GM19324 (cell line): Measurements from ENCODE around the gene NAE1.
"Not testable (repeated sequence)": the region's sequence is repeated elsewhere in the genome, so short reads cannot be mapped to it uniquely, and the experiment has no call there.

Experiments
- ATAC-seq: cut with Tn5 transposase; IDR thresholded peaks from one replicate; pipeline ENCODE4 v1.9.1; 2021; ENCODE audit warnings: mild to moderate bottlenecking, moderate library complexity; ENCODE audit not compliant: unreplicated experiment, low FRiP score

Gene NAE1

DNA sequence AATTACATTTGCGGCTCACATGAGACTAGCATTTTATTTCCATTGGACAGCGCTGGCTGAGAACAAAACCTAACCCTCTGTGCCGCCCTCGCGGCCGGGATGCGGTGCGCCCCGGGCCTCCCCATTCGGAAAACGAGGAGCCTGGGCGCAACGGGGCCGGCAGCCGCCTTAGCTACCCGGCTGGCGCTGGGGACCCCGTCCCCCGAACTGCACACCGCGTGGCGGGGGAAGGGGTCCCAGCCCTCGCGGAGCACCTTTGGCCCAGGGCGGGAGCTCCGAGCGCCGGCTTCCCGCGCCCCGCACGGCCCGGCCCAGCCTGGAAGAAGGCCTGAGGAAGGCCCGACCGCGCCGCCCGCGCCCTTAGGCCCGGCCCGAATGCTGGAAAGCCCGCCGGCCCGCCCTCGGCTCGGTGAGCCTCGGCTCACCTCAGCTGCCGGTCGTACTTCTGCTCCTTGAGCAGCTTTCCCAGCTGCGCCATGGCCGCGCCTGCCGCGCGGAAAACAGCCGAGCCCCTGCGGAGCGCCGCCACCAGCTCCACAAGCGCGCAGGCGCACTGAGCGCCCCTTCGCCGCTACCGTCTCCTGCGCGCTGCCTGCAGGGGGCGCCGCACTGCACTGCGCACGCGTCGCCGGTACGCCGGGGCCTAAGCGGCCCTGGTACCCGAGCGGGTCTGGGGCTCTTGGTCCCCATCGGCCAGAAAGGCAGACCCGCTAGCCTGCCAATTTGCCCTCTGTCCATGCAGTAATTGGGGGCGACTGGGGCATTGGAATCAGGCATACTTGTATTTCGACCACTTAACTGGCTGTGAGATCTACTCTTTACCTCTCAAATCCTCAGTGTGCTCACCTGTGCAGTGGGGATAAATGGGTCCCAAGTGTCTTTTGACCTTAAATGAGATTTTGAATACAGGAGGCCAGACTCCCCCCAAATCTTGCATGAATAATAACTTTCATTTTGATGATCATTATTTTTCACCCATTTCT lies at the start of gene NAE1:
Gene NAE1 (minus strand): TSS at position 555 of the 983 bp plus-strand sequence. CDS start 77 bp downstream, at position 478.
- ATAC-seq, result peak; percentile 94

DNA sequence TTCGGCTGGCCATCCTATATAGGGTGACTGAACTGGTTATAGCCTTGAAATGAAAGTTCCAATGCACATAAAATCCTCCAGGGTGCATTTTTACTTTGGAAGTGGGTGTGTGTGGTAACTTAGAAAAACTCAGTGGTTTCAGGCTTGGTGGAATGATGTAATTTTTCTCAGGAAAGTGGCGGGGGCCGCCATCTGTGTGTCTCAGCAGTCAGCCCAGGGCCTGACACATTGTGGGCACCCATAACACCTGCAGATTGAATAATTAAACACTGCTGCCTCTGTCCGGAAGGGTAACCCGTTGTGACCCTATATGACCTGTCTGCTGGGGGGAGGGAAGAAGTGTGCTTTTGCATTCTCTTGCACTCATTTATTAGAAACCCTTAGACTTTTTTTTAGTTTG lies 47.3 kb upstream of the NAE1 start:
- ATAC-seq, result no peak

DNA sequence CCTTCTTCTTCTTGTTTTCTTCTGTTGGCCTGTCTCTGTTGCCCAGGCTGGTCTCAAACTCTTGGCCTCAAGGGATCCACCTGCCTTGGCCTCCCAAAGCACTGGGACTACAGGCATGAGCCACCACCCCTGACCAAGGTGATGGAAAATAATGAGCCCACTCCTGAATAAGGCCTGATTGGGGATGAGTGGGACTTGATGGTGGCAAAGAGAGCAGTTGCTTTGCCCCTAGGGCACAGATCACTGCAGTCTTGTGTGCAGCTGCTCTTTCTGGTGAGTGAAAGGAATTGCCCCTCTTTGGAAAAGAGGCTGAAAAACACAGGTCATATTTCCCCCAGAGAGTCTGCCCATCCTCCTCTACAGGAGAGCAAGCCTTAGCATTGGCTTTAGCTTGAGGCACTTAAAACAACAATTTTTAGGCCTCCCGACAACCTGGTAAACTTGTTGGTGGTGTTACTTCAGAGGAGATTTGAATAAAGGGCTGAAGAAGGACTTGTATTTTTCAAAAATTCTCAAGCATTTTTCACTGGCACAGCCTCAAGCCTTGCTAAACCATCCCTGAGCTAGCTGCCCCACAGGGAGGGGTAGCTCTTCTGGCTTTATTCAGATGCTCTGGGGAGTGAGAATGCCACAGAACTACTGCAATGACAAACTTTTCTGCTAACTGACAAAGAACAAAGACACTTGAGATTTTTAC lies 43.5 kb upstream of the NAE1 start:
- no peak for ATAC-seq

DNA sequence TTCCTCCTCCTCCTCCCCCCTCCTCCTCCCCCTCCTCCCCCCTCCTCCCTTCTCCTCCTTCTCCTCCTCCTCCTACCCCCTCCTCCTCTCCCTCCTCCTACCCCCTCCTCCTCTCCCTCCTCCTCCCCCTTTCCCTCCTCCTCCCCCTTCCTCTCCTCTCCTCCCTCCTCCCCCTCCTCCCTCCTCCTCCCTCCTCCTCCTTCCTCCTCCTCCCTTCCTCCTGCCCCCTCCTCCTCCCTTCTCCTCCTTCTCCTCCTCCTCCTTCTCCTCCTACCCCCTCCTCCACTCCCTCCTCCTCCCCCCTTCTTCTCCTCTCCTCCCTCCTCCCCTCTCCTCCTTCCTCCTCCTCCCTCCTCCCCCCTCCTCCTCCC lies 42.9 kb upstream of the NAE1 start:
- ATAC-seq, result no peak

DNA sequence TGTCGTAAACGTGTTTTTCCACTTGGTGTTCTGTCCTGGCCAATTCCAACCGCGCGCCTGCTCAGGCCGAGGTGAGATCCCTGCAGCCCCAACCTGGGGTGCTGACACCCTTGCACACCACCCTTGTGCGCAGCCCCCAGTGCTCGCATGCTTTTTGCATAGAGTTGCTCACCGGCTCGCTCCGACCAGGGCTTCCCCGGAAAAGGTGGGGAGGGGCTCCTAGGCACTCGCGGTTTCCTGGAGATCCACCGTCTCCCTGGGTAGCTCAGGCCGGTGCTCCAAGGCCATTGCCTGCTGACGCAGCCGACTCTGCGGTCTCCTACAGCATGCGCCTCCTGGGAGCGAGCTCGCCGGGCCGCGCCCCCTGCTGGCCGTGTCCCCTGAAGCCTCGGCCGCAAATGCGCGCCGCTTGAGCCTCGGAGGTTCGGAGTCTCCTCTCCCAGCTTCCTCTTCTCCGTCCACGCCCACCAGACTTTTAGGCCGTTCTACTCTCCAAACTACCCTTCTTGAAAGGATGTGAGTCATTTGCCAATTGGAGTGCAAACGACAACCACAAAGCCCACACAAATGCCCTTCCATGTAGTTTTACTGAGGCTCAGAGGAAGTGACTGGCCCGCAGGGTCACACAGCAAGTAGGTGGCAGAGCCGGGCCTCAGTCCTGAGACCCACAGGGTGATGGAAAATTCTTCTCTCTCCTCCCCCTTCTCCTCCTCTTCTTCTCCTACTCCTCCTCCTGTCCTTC lies 42.3 kb upstream of the NAE1 start:
- ATAC-seq, result peak; percentile 85

DNA sequence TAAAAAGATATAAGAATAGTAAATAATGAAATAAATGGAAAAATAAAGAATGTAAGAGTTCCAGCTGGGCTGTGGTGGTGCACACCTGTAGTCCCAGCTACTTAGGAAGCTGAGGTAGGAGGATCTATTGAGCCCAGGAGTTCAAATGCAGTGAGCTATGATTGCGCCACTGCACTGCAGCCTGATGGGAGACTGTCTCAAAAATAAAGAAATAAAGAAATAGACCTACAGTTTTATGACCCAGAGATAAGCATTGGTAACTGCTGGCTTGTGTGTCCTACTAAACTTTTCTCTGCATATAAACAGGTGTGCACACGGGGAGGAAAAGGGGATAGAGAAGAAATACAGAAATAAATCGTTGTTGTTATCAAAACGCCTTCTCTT lies 41.8 kb upstream of the NAE1 start:
- ATAC-seq, result no peak

DNA sequence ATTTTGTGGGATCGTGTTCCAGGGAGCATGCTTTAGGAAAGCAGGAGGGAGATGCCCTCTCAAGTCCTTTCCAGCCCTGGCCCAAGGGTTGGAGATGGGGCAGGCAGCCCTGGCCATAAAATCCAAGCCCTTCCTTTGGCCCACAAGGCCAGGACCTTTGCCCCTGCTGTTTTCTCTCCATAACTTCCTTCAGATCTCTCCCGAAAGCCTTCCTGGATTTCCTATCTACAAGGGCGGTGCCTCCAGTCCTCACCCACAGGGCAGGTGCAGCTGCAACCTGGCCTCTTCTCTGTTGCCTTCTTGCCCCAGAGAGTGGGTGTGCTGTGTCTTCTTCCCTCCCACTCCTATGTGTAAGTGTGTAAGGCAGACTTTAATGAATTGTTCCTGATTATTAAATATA lies 41.1 kb upstream of the NAE1 start:
- ATAC-seq, result no peak

DNA sequence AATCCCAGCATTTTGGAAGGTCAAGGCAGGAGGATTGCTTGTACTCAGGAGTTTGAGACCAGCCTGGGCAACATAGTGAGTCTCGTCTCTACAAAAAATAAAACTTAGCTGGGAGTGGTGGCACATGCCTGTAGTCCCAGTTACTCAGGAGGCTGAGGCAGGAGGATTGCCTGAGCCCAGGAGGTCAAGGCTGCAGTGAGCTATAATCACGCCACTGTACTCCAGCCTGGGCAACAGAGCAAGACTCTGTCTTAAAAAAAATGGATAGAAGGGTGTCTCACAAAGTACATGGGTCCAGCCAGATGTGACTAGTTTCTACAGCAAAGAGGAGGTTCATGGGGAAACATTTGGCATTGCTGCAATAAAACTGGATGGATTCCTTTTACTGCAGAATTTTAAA lies 40.6 kb upstream of the NAE1 start:
- not testable (repeated sequence) for ATAC-seq

DNA sequence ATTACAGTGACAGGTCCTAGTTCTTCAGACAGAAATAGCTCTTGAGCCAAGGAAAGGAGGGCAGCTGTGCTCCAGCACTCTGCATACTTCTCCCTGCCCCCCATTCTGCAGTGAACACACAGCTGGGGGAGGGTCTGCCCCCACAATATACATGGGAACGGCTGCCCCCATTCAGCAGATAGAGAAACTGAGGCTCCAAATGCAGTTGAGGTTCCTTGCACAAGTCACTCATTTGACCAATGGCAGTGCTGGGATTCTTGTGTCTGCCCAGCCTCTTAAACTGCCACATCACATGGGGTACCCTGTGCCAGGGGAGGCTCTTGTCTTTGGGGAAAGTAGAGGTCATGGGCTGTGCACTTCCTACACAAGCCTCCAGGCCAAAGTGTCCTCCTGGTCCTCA lies 38.6 kb upstream of the NAE1 start:
- no peak for ATAC-seq

DNA sequence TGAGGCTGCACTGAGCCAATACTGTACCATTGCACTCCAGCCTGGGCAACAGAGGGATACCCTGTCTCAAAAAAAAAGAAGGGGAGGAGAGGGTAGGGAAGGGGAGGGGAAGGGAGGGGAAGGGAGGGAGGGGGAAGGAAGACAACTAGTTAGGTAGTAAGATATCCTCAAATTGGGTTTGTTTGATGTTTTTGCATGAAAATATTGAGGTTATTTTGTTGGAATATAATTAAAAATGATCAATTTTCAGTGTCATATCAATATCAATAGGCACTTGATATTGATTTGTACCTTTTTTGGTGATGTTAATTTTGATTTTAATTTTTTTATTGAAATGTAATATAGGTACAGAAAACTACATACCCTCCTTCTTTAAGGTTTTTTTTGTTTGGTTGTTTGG lies 32.9 kb upstream of the NAE1 start:
- no peak for ATAC-seq

DNA sequence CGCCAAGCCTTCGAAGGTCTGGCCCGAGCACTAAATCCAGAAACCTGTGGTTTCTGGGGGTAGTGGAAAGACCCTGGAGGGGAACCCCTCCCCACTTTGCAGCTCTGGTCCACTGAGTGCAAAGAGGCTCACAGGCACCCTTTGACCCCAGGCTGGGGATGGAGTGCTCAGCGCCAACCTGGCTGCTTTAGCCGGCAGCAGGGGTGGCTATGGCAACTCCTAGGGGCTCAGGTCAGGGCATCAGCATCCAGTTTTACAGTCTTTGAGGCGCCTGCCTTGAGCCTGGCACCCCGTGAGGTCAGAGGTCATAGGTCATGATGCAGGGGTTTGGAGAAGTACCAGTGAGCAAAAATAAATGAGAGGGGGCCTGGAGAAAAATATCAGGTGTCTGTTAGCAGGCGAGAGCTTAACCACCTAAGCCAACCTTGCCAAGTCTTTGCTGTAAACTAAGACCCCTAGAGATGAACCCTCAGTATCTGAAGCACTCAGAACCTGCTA lies 31.3 kb upstream of the NAE1 start:
- ATAC-seq, result no peak

DNA sequence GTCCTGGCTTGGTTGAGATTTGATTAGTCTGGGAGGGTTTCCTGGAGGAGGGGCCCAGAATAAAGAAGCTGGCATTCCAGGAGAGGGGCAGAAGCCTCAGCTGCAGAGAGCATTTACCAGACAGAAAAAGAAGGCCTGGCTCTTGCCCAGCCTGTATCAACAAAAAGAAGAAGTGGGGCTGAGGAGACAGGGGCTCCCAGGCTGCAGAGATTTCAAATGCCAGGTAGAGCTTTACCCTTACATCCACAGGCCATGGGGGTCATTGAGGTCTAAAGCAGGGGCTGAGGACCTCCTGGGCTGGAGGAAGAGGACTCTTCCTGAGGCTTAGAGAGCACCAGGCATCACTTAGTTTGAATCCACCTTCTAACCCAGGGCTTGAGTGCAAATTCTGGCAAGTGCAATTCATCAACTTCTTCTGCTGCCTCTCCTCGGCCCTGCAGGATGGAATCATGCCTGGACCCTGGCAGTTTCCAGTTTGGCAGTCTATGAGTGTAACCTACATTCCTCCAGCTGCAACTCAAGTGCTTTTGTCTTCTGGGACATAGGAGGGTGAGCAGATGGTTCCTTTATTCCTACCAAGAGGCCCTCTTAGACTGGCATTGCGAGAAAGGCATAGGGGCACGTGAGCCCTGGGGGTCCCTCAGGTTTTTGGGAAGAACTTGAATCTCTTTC lies 28.8 kb upstream of the NAE1 start:
- ATAC-seq, result no peak

DNA sequence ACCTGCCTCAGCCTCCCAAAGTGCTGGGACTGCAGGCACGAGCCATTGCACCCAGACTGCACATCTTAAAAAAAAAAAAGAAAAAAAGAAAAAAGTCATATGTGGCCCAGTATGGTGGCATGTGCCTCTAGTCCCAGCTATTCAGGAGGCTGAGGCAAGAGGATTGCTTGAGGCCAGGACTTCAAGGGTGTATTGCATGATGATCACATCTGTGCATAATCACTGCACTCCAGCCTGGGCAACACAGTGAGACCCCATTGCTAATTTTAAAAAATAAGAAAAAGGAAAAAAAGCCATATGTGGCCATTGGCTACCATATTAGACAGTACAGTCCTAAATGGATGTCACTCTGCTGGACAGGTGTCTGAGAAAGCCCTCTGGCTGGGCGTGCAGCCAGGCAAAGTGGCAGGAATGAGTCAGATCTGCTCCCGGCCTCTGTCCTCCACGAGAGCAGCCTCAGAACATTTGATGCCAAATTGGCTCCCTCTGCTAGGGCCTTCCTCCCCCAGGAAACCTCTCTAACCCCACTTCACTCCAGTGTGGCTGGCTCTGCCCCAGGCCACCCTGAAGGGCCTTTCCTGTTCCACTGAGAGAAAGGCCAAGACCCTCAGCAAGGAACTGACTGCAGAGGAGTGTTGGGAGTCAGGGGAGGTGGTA lies 28.1 kb upstream of the NAE1 start:
- ATAC-seq, result no peak

DNA sequence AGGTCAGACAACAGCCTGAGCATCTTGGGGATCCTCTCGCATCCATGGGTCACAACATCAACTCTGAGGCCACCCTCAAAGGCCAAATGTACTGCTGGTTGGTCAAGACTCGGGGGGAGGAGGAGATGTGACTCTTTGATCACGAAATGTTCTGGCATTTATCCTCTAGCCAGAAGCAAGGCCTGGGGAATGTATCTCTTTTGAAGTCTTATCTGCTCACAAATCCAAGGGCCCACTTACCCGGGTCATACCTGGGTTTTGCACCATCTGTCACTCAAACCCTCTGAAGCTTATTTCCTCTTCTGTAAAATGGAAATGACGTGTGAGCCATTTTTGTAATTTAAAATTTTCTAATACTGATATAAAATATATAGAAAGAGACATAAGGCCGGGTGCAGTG lies 26.7 kb upstream of the NAE1 start:
- no peak for ATAC-seq

DNA sequence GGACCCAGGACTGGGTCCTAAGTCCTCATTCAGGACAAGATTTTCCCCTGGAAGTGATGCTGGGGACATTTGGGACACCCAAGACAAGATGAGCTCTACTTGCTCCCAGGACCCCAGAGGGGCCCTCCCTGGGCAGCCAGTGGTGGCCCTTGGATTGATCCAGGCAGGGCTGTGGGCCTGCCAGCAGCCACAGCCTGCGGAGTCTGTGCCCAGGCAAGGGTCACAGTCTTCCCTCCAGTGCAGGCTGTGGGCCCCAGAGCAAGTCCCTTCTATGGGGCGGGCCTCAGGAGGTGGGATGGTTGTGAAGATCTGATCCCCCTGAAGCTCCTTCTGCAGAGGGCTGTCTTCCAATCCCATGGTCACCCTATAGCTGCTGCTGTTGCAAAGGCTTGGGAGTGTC lies 26.0 kb upstream of the NAE1 start:
- no peak for ATAC-seq

DNA sequence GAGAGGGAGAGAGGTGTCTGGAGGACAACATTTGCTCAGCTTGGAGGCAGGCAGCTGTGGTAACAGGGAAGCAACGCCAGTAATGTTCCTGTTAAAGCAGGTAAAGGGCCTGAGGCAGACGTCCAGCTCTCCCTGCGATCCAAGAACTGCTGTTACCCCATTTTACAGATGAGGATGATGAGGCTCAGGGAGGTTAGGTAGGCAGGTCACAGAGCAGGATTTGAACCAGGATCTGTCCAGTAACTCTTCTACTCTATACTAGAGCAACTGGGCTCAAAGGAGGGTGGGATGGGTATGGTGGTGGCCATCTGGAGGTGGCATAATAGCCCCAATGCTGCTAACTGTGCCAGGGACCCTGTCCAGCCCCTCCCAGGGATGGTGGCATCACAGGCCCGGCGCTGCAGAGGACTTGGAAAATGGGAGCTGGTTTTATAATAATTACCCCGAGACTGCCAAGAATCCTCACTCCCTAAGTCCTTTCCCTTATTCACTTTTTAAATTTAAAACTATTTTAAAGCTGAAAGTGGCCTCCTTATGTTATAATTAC lies 25.5 kb upstream of the NAE1 start:
- no peak for ATAC-seq

DNA sequence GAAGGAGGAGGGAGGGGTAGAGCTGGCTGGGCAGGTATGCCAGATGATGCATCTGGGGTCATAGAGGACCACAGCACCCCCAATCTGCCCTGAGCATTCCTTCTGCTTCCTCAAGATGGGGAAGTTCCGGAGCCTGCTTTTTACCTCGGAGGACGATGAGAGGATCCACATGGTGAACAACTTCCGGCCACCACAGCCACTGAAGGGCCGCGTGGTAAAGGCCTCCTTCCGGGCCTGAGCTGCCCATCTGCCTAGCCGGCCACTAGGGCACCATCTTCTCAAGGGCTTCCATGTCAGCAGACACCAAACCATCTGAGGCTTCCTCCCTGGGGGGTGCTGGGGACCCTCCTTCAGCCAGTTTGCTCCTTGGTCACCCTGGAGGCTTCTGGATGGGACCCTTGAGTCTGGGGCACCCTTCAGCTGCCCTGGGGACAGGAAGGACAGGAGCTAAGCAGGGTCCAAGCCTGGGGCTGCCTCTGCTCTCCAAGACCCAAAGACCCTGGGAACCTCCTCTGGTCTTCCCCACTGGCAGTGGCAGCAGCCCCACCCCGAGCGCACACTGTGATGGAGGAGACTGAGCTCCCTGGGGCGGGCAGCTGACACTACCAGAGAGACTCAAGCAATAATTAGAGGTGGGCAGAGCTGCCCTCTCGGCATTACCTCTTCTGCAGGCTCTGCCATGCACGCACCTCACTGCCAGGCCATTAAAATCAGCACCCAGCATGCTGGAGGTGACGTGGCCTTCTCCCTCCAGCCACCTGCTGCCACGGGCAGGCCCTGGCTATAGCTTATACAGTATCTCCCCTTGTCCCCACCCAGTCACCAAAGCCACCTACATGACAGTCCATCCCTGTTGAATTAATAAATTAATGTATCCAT lies 22.7 kb upstream of the NAE1 start:
- ATAC-seq, result no peak

DNA sequence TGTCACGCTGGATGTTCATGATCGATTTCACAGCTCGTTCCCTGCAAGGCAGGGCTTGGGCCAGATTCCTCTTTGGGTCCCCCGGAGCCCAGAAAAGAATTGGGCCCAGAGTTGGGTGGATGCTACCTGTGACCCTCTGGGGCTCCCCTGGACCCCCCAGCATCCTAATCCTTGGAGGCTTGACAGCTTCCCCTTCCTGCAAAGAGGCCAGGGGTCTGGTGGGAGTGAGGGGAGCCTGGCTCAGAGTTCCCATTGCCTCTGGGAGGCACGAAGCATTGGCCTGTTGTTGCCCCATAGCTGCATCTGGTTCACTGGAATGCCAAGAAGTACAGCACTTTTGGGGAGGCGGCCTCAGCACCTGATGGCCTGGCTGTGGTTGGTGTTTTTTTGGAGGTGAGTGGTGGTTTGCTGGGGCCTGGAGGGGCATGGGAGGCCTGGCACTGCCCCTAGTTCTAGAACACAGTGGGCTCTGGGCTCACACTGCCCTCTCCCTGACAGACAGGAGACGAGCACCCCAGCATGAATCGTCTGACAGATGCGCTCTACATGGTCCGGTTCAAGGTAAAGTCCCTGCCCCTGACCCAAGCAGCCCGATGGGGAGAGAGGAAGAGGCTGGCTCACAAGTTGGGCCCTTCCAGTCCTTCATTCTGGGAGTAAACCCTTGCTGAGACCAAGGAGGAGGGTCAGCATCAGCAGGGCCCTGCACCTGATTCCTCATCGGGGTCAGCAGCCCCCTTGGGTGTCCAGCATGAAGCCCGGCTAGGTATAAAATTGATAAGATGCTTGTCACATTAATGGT lies 20.6 kb upstream of the NAE1 start:
- ATAC-seq, result no peak
